Adrenal gland (tissue), 5 donors: ENCODE results near the gene LYPD6B.

Experiments
- POLR2A ChIP-seq, 2 donors: fragments of 450-650 bp; IDR thresholded peaks; one replicate each; pipeline ENCODE4 v1.6.1; 2017; ENCODE audit warnings: antibody characterized with exemption in 2 of 2, mild to moderate bottlenecking in 2 of 2, moderate library complexity in 1 of 2
- TF ChIP-seq, protein P1 (sequence below), 6 experiments: fragments of 450-650 bp in 4 of 6; fragments of 200-600 bp in 2 of 6; sonication (generic) in 1 of 6; IDR thresholded peaks; 1 replicate in 5 of 6; 2 replicates in 1 of 6; pipeline versions ENCODE4 v1.5.1 to v1.8.0; 2016 to 2021; ENCODE audit warnings: antibody characterized with exemption in 6 of 6, mild to moderate bottlenecking in 2 of 6, moderate library complexity in 1 of 6
- donor health status: DM: no; HTN: no; CAD: no.

DNA sequence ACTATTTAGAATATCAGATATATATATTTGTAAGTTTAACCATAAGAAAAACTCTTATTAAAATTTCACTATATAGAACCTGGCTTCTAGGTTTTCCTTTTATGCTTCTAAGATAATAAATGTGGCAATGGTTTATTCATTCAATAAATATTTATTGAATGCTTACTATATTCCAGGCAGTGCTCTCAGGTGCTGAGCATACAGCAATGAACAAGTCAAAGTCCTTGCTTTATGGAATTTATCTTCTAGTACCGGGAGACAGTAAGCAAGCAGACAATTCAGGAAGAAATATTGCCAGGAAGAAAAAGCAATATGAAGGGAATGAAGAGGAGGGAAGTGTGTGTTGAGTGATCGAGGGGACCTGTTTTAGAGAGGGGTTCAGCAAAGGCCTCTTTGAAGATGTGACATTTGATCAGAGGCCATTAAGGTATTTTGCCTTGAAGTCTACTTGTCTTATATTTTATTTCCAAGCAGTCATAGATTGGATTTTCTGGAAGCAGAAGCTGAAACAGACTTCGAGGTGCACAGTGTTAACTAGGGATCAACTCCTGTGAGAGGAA is 197.4 kb downstream of the LYPD6B start:
- TF ChIP-seq, protein P1, sequence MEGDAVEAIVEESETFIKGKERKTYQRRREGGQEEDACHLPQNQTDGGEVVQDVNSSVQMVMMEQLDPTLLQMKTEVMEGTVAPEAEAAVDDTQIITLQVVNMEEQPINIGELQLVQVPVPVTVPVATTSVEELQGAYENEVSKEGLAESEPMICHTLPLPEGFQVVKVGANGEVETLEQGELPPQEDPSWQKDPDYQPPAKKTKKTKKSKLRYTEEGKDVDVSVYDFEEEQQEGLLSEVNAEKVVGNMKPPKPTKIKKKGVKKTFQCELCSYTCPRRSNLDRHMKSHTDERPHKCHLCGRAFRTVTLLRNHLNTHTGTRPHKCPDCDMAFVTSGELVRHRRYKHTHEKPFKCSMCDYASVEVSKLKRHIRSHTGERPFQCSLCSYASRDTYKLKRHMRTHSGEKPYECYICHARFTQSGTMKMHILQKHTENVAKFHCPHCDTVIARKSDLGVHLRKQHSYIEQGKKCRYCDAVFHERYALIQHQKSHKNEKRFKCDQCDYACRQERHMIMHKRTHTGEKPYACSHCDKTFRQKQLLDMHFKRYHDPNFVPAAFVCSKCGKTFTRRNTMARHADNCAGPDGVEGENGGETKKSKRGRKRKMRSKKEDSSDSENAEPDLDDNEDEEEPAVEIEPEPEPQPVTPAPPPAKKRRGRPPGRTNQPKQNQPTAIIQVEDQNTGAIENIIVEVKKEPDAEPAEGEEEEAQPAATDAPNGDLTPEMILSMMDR (IDR thresholded peaks at IDR 0.05) = no peak
- TF ChIP-seq POLR2A (IDR thresholded peaks at IDR 0.05) = no peak
